Measurements from ENCODE around the gene SMAP1.

Gene SMAP1

GRCh38 chr6:70903665-70904452 lies 236.2 kb downstream of the SMAP1 start:
- no peak for DNase-seq

- DNase-seq, result no peak
Observed at GRCh38 chr6:70905742-70906141, 238.1 kb downstream of the SMAP1 start.
